Skeletal muscle cell (primary cell): Measurements from ENCODE around the gene LNX2.
A peak's percentile ranks its signal among the peaks of the same experiment; 100 is the strongest.
"Not testable (repeated sequence)": the region's sequence is repeated elsewhere in the genome, so short reads cannot be mapped to it uniquely, and the experiment has no call there.

Source experiments
- DNase-seq: peaks from one replicate; pipeline ENCODE4 v3.0.0-alpha.2; 2010; ENCODE audit warnings: low read depth
- H3K4me3 ChIP-seq: 2 replicates; pipeline ENCODE4 v1.5.1; 2011; ENCODE audit warnings: low read depth, mild to moderate bottlenecking, control low read depth, low read length, moderate library complexity

LNX2 gene

GRCh38 chr13:27638521-27638920 is 18.2 kb upstream of the LNX2 start:
- H3K4me3 ChIP-seq, result no peak overlapping the region
- no peak for DNase-seq

- DNase-seq, result no peak
- no peak overlapping the region for H3K4me3 ChIP-seq
These were observed 17.7 kb upstream of the LNX2 start for GRCh38 chr13:27638001-27638400.

- DNase-seq, result no peak
- no peak overlapping the region for H3K4me3 ChIP-seq
These were observed 16.9 kb upstream of the LNX2 start for GRCh38 chr13:27637289-27637626.

- no peak overlapping the region for H3K4me3 ChIP-seq
These were observed 16.4 kb upstream of the LNX2 start for GRCh38 chr13:27636589-27637288.

GRCh38 chr13:27635266-27635665 is 14.9 kb upstream of the LNX2 start:
- H3K4me3 ChIP-seq, result no peak overlapping the region
- DNase-seq, result no peak

More at GRCh38 chr13:27636589-27637288, 16.4 kb upstream of the LNX2 start:
- DNase-seq, result no peak

- H3K4me3 ChIP-seq, result no peak overlapping the region
- no peak for DNase-seq
These were observed 14.5 kb upstream of the LNX2 start for GRCh38 chr13:27634791-27635190.

GRCh38 chr13:27634231-27634630 is 13.9 kb upstream of the LNX2 start:
- no peak for DNase-seq
- no peak overlapping the region for H3K4me3 ChIP-seq

GRCh38 chr13:27632648-27633047 is 12.3 kb upstream of the LNX2 start:
- no peak overlapping the region for H3K4me3 ChIP-seq
- DNase-seq, result no peak

- no peak for DNase-seq
- no peak overlapping the region for H3K4me3 ChIP-seq
These were observed 11.9 kb upstream of the LNX2 start for GRCh38 chr13:27632214-27632613.

- DNase-seq, result no peak
- H3K4me3 ChIP-seq, result no peak overlapping the region
These were observed 11.3 kb upstream of the LNX2 start for GRCh38 chr13:27631665-27632064.

GRCh38 chr13:27631156-27631555 is 10.8 kb upstream of the LNX2 start:
- DNase-seq, result no peak
- no peak overlapping the region for H3K4me3 ChIP-seq

- DNase-seq, H3K4me3 ChIP-seq: not testable (repeated sequence)
These were observed 8.4 kb upstream of the LNX2 start for GRCh38 chr13:27628766-27629165.

- DNase-seq, result no peak
- H3K4me3 ChIP-seq, result no peak overlapping the region
These were observed 7.8 kb upstream of the LNX2 start for GRCh38 chr13:27628081-27628480.

GRCh38 chr13:27627380-27627779 is 7.1 kb upstream of the LNX2 start:
- no peak overlapping the region for H3K4me3 ChIP-seq
- DNase-seq, result no peak

GRCh38 chr13:27625839-27626238 is 5.5 kb upstream of the LNX2 start:
- no peak overlapping the region for H3K4me3 ChIP-seq
- DNase-seq, result no peak

- H3K4me3 ChIP-seq, result no peak overlapping the region
- DNase-seq, result no peak
These were observed 3.7 kb upstream of the LNX2 start for GRCh38 chr13:27624071-27624470.

- no peak overlapping the region for H3K4me3 ChIP-seq
- no peak for DNase-seq
These were observed 2.6 kb upstream of the LNX2 start for GRCh38 chr13:27622881-27623280.

- DNase-seq, result no peak
These were observed 1.9 kb upstream of the LNX2 start for GRCh38 chr13:27622102-27622820.

GRCh38 chr13:27621366-27622101 is 1.2 kb upstream of the LNX2 start, which contains the start of gene POLR1D:
POLR1D (plus strand) TSS chr13:27621892; CDS start chr13:27621984, 92 bp downstream.
- DNase-seq, result no peak
- peak within 1 kb of the TSS; percentile 84 for H3K4me3 ChIP-seq

More at GRCh38 chr13:27622102-27622820, 1.9 kb upstream of the LNX2 start:
- peak overlapping the region; percentile 84 for H3K4me3 ChIP-seq

- no peak for DNase-seq
- peak overlapping the region; percentile 84 for H3K4me3 ChIP-seq
These were observed 712 bp upstream of the LNX2 start for GRCh38 chr13:27621116-27621365.
